HepG2 (cell line): ENCODE data around the gene INSRR. TPM values are rescaled to one million over a fixed set of nuclear protein-coding genes. Genes with fewer than 3 reads are reported as not detected.

Experiments used
- ATAC-seq: fragments of 200-7000 bp; cut with Tn5 transposase; 3 replicates; pipeline ENCODE4 v1.9.1; 2020; ENCODE audit warnings: mild to moderate bottlenecking, moderate library complexity
- BruUV-seq: library from RNA; stranded (reverse); fragments of 400-500 nt; replicated peaks from 2 replicates; lab custom pipeline; 2021; lab: Mats Ljungman, UMichigan
- CTCF ChIA-PET: fragments of 300-600 bp; formaldehyde crosslinking; extraction: SDS; loops from one replicate; lab custom pipeline; 2021; ENCODE audit warnings: low total read pairs, inconsistent platforms, low intra/inter-chr PET ratio; lab: Yijun Ruan, JAX
- POLR2A ChIA-PET: fragments of 350-600 bp; sonication (Branson Sonifier 250); formaldehyde crosslinking; loops from one replicate; lab custom pipeline; 2020; ENCODE audit warnings: antibody characterized with exemption, inconsistent platforms; lab: Yijun Ruan, JAX
- DNase-seq: peaks from one replicate; pipeline ENCODE4 v3.0.0-alpha.2; 2015; ENCODE audit warnings: low spot score
- FAIRE-seq: peaks from 3 replicates; lab custom pipeline; 2011; peaks lifted over from hg19 to GRCh38; lab: Jason Lieb, UNC
- H2AFZ ChIP-seq: one replicate; pipeline ENCODE4 v1.6.1; 2011; ENCODE audit warnings: low read length, inconsistent platforms
- H3K27ac ChIP-seq: fragments of 300-600 bp; 3 replicates; pipeline ENCODE4 v1.8.0; 2011; ENCODE audit warnings: mixed run types, mild to moderate bottlenecking, mixed read lengths, low read length, inconsistent platforms; ENCODE audit not compliant: insufficient read depth; ENCODE audit errors: extremely low read length
- H3K27me3 ChIP-seq, 2 experiments: fragments of 200-600 bp in 1 of 2; 2 replicates in 1 of 2; 3 replicates in 1 of 2; pipeline versions ENCODE4 v1.6.0 to v1.8.0; 2011; ENCODE audit warnings: low read length in 2 of 2, mild to moderate bottlenecking in 2 of 2, moderate library complexity in 2 of 2, inconsistent platforms in 1 of 2; ENCODE audit not compliant: insufficient read depth in 2 of 2, control insufficient read depth in 1 of 2
- H3K36me3 ChIP-seq, 2 experiments: fragments of 200-600 bp in 1 of 2; replicated peaks in 1 of 2; 2 replicates in 1 of 2; 3 replicates in 1 of 2; pipeline versions ENCODE4 v1.5.1 to v1.8.0; 2011; ENCODE audit warnings: low read length in 2 of 2, inconsistent platforms in 1 of 2; ENCODE audit not compliant: insufficient read depth in 2 of 2, control insufficient read depth in 1 of 2
- H3K4me1 ChIP-seq: 2 replicates; pipeline ENCODE4 v1.5.1; 2012; ENCODE audit warnings: low read length, inconsistent platforms; ENCODE audit not compliant: insufficient read depth
- H3K4me2 ChIP-seq: 2 replicates; pipeline ENCODE4 v1.6.0; 2011; ENCODE audit warnings: low read depth, low read length, inconsistent platforms
- H3K4me3 ChIP-seq, 3 experiments: fragments of 200-600 bp in 1 of 3; sonication (generic), shearing (Covaris generic) in 1 of 3; replicated peaks in 1 of 3; 2 replicates each; pipeline ENCODE4 v1.5.1; 2011 to 2016; ENCODE audit warnings: low read length in 3 of 3, inconsistent platforms in 2 of 3, low read depth in 2 of 3, mild to moderate bottlenecking in 2 of 3, control low read depth in 1 of 3, mixed read lengths in 1 of 3; ENCODE audit not compliant: insufficient read depth in 1 of 3
- H3K79me2 ChIP-seq: one replicate; pipeline ENCODE4 v1.6.1; 2011; ENCODE audit warnings: low read length, inconsistent platforms; ENCODE audit not compliant: insufficient read depth
- H3K9ac ChIP-seq: 2 replicates; pipeline ENCODE4 v1.6.0; 2011; ENCODE audit warnings: mild to moderate bottlenecking, low read depth, low read length, inconsistent platforms; ENCODE audit not compliant: insufficient read depth
- H3K9me3 ChIP-seq: 2 replicates; pipeline ENCODE4 v1.5.1; 2012; ENCODE audit warnings: mild to moderate bottlenecking, low read length
- H4K20me1 ChIP-seq: 2 replicates; pipeline ENCODE4 v1.6.0; 2011; ENCODE audit warnings: inconsistent platforms, mild to moderate bottlenecking, low read length, moderate library complexity; ENCODE audit not compliant: insufficient read depth
- AHR ChIP-seq: IDR thresholded peaks from 2 replicates; pipeline ENCODE4 v1.6.1; 2018; ENCODE audit warnings: missing genetic modification reagents, missing compliant biosample characterization
- FOSL1 ChIP-seq: sonication (generic); formaldehyde crosslinking; IDR thresholded peaks from 2 replicates; pipeline ENCODE4 v1.9.0; 2021; ENCODE audit warnings: missing genetic modification reagents, borderline replicate concordance
- FOSL2 ChIP-seq: sonication (generic); formaldehyde crosslinking; IDR thresholded peaks from 2 replicates; pipeline ENCODE4 v1.4.0; 2020; ENCODE audit warnings: missing genetic modification reagents
- FOXP4 ChIP-seq: sonication (generic); formaldehyde crosslinking; IDR thresholded peaks from 2 replicates; pipeline ENCODE4 v1.4.0; 2020; ENCODE audit warnings: missing genetic modification reagents
- GLI4 ChIP-seq: sonication (generic); formaldehyde crosslinking; IDR thresholded peaks from 2 replicates; pipeline ENCODE4 v1.5.1; 2020; ENCODE audit warnings: missing genetic modification reagents, mild to moderate bottlenecking, moderate library complexity, borderline replicate concordance
- HNRNPUL1 ChIP-seq: fragments of 200-400 bp; formaldehyde crosslinking; IDR thresholded peaks from 2 replicates; pipeline ENCODE4 v1.6.1; 2017; ENCODE audit warnings: low read depth, mild to moderate bottlenecking, low read length, moderate library complexity
- HOMEZ ChIP-seq: IDR thresholded peaks from 2 replicates; pipeline ENCODE4 v1.6.1; 2016; ENCODE audit warnings: low read depth
- NBN ChIP-seq: fragments of 450-650 bp; conservative IDR thresholded peaks from 2 replicates; pipeline ENCODE4 v1.6.1; 2017
- NR2F1 ChIP-seq, 2 experiments: fragments of 450-650 bp in 1 of 2; formaldehyde crosslinking in 1 of 2; IDR thresholded peaks; 2 replicates each; pipeline versions ENCODE4 v1.5.0 to v1.6.1; 2016 to 2020; ENCODE audit warnings: mild to moderate bottlenecking in 1 of 2, missing compliant biosample characterization in 1 of 2, missing genetic modification reagents in 1 of 2, moderate library complexity in 1 of 2
- SIN3B ChIP-seq: fragments of 150-350 bp; IDR thresholded peaks from 2 replicates; pipeline ENCODE4 v1.6.1; 2014; ENCODE audit warnings: low read length
- SMAD9 ChIP-seq: sonication (generic); formaldehyde crosslinking; IDR thresholded peaks from 2 replicates; pipeline ENCODE4 v1.5.1; 2020; ENCODE audit warnings: mild to moderate bottlenecking, missing genetic modification reagents
- TCF7 ChIP-seq: sonication (generic); IDR thresholded peaks from 2 replicates; pipeline ENCODE4 v1.6.1; 2016; ENCODE audit warnings: antibody characterized with exemption, low read depth
- XRCC5 ChIP-seq: fragments of 200-400 bp; formaldehyde crosslinking; optimal IDR thresholded peaks from 2 replicates; pipeline ENCODE3; 2017; ENCODE audit warnings: mild to moderate bottlenecking, low read length
- ZBTB43 ChIP-seq: sonication (generic); formaldehyde crosslinking; conservative IDR thresholded peaks from 2 replicates; pipeline ENCODE4 v1.4.0; 2020; ENCODE audit warnings: missing genetic modification reagents
- ZNF414 ChIP-seq: sonication (generic); formaldehyde crosslinking; IDR thresholded peaks from 2 replicates; pipeline ENCODE4 v1.5.0; 2020; ENCODE audit warnings: missing genetic modification reagents
- ZNF644 ChIP-seq: IDR thresholded peaks from 2 replicates; pipeline ENCODE4 v1.6.1; 2016; ENCODE audit warnings: low read depth
- ZNF775 ChIP-seq: sonication (generic); formaldehyde crosslinking; IDR thresholded peaks from 2 replicates; pipeline ENCODE4 v1.4.0; 2020; ENCODE audit warnings: missing genetic modification reagents, mild to moderate bottlenecking, moderate library complexity, borderline replicate concordance
- WGBS: methylation state at CpG from one replicate; pipeline ENCODE4 v1.1.6; 2017; ENCODE audit warnings: low lambda C conversion rate; 5-methylcytosine and 5-hydroxymethylcytosine counted together
- in situ Hi-C: cut with HindIII; loops from 2 replicates; pipeline ENCODE4 v1.10.0; 2017; ENCODE audit warnings: low pct_unique_long_range_greater_than_20kb; ENCODE audit not compliant: extremely low pct_ligation_motif_present
- intact Hi-C: fragments of 100-400 bp; cut with micrococcal nuclease; formaldehyde crosslinking; loops from one replicate; pipeline ENCODE4 v1.10.0; 2022; ENCODE audit not compliant: unreplicated experiment
- polyA plus RNA-seq, 8 experiments: library from polyadenylated mRNA; depleted of rRNA in 3 of 8; stranded (reverse) in 7 of 8; unstranded in 1 of 8; fragments of >200 nt; fragmentation: Illumina TruSeq in 4 of 8; extraction: Trizol in 4 of 8; gene quantifications; 2 replicates each; pipeline versions ENCODE4 v1.2.1 to v1.2.3, GENCODE V29; 2011 to 2016; ENCODE audit warnings: low read depth in 4 of 8, missing spikeins in 1 of 8, mixed read lengths in 1 of 8; ENCODE audit not compliant: insufficient read depth in 1 of 8
- total RNA-seq, 5 experiments: library from RNA; depleted of rRNA; stranded (reverse); fragments of >200 nt; fragmentation: Illumina TruSeq; extraction: Trizol; gene quantifications; 2 replicates each; pipeline ENCODE4 v1.2.3, GENCODE V29; 2016; ENCODE audit warnings: low read depth in 1 of 5

The INSRR gene
- total and polyA plus RNA-seq, 2 of the 13 experiments (the other 11 are each of a cell fraction or from before 2014, with no cell fraction given): not detected

GRCh38 chr1:156794506-156795373 lies 64.2 kb downstream of the INSRR start:
- 53% methylated on average over 7 of the region's 7 CpGs for WGBS
- no peak overlapping the region for H2AFZ ChIP-seq
- intact Hi-C loops: loop anchor here (10.0 kb wide), 1 partner anchor 70 kb away; the partner anchor contains the start of gene NTRK1
- in situ Hi-C loops: loop anchor here (5.0 kb wide), 1 partner anchor 68 kb away; the partner anchor contains the start of gene NTRK1
- DNase-seq: peak; percentile 60
- H3K4me1 ChIP-seq: peaks cover 39% of the 10 kb centered on the region
- ChIA-PET POLR2A (interaction anchor here (0.8 to 1.6 kb wide), 6 partner anchors 24 to 134 kb away, joined by 3 to 7 read pairs (median 4); partner anchors contain the start of genes ISG20L2, METTL25B and PRCC), CTCF (interaction anchor here (0.6 kb wide), 1 partner anchor 68 kb away, joined by 3 read pairs; no protein-coding TSS in a partner anchor)
- H3K9me3 ChIP-seq: no peaks in the 10 kb centered on the region
- no peaks in the 10 kb centered on the region for H3K27me3 ChIP-seq
- peak overlapping the region; percentile 64 for H3K27ac ChIP-seq
- no peaks in the 10 kb centered on the region for H4K20me1 ChIP-seq
- no peaks in the 10 kb centered on the region for H3K79me2 ChIP-seq
- H3K4me3 ChIP-seq: peak overlapping the region in 1 of 3 experiments; percentile 1; a peak in 1 of 6 replicates
- ATAC-seq: peak; percentile 50
- H3K36me3 ChIP-seq: peaks cover 31 to 69% of the 10 kb centered on the region in 2 experiments
- peak; percentile 15 for FAIRE-seq
- no TSS peak for BruUV-seq
- H3K4me2 ChIP-seq: 0 out of 2 replicates have a peak overlapping the region, but pooled peaks have one; percentile 5
- no peak overlapping the region for H3K9ac ChIP-seq
- TF ChIP-seq SIN3B: no peak
- no peak for TF ChIP-seq SMAD9 (CRISPR knock-in tag)
- TF ChIP-seq FOSL2 (CRISPR knock-in tag): peak; percentile 69
- TF ChIP-seq FOSL1 (CRISPR knock-in tag): 0 out of 2 replicates have a peak, but pooled peaks have one; percentile 28
- TF ChIP-seq NR2F1 (CRISPR knock-in tag; IDR thresholded peaks at IDR 0.05): peak in 1 of 2 experiments; percentile 47; a peak in 1 of 4 replicates
- no peak for TF ChIP-seq GLI4 (CRISPR knock-in tag)
- no peak for TF ChIP-seq FOXP4 (CRISPR knock-in tag)
- TF ChIP-seq ZBTB43: no peak
- TF ChIP-seq XRCC5: peak; percentile 30
- no peak for TF ChIP-seq AHR
- TF ChIP-seq ZNF414 (CRISPR knock-in tag): no peak
- TF ChIP-seq TCF7: peak; percentile 52
- no peak for TF ChIP-seq HNRNPUL1
- 0 out of 2 replicates have a peak, but pooled peaks have one; percentile 11 for TF ChIP-seq ZNF644 (CRISPR knock-in tag)
- no peak for TF ChIP-seq NBN
- TF ChIP-seq HOMEZ (CRISPR knock-in tag): 0 out of 2 replicates have a peak, but pooled peaks have one; percentile 33
- TF ChIP-seq ZNF775 (CRISPR knock-in tag): no peak
